Measurements from ENCODE around the gene KIF13A.
"Not testable (repeated sequence)": the region's sequence is repeated elsewhere in the genome, so short reads cannot be mapped to it uniquely, and the experiment has no call there.

Gene KIF13A

GRCh38 chr6:17836293-17836692 is 151.1 kb downstream of the KIF13A start:
- DNase-seq (ENCODE audit: low spot score in 2 of 2), result no peak
- Histone ChIP-seq H3K36me3 (replicated peaks) (peaks cover 3% of the 10 kb centered on the region; the same call in 1 of the 2 replicates), H3K27me3 (ENCODE audit: low read depth) (no peaks in the 10 kb centered on the region), H3K4me1 (peaks cover 24% of the 10 kb centered on the region), H3K9me3 (no peaks in the 10 kb centered on the region), H3K4me3 (no peak overlapping the region)
- in situ Hi-C loops (cut with MboI; ENCODE audit: low sequenced_read_pairs), result no loop called here

- Histone ChIP-seq H3K36me3 (replicated peaks) (peaks cover 8% of the 10 kb centered on the region; the same call in 1 of the 2 replicates), H3K4me1 (peaks cover 24% of the 10 kb centered on the region), H3K27me3 (ENCODE audit: low read depth) (no peaks in the 10 kb centered on the region), H3K4me3 (no peak overlapping the region), H3K9me3 (no peaks in the 10 kb centered on the region)
- no peak for DNase-seq (ENCODE audit: low spot score in 2 of 2)
- in situ Hi-C loops (cut with MboI; ENCODE audit: low sequenced_read_pairs), result no loop called here
These were observed 151.7 kb downstream of the KIF13A start for GRCh38 chr6:17835784-17836183.

- in situ Hi-C loops (cut with MboI; ENCODE audit: low sequenced_read_pairs), result no loop called here
- Histone ChIP-seq H3K36me3 (replicated peaks) (peaks cover 19% of the 10 kb centered on the region), H3K9me3 (no peaks in the 10 kb centered on the region), H3K27me3 (ENCODE audit: low read depth) (no peaks in the 10 kb centered on the region), H3K4me1 (0 out of 2 replicates have a peak, but pooled peaks cover 3% of the 10 kb centered on the region), H3K4me3 (no peak overlapping the region)
- no peak for DNase-seq (ENCODE audit: low spot score in 2 of 2)
These were observed 156.3 kb downstream of the KIF13A start for GRCh38 chr6:17831135-17831534.

GRCh38 chr6:17829905-17830304 is 157.5 kb downstream of the KIF13A start:
- in situ Hi-C loops (cut with MboI; ENCODE audit: low sequenced_read_pairs), result no loop called here
- no peaks in the 10 kb centered on the region for H3K4me1 ChIP-seq
- no peak overlapping the region for H3K4me3 ChIP-seq
- no peak for DNase-seq (ENCODE audit: low spot score in 2 of 2)
- H3K27me3 ChIP-seq (ENCODE audit: low read depth), result no peaks in the 10 kb centered on the region
- H3K36me3 ChIP-seq (replicated peaks), result peaks cover 27% of the 10 kb centered on the region
- no peaks in the 10 kb centered on the region for H3K9me3 ChIP-seq

GRCh38 chr6:17828149-17828548 is 159.3 kb downstream of the KIF13A start:
- DNase-seq (ENCODE audit: low spot score in 2 of 2), result no peak
- Histone ChIP-seq H3K4me1 (no peaks in the 10 kb centered on the region), H3K27me3 (ENCODE audit: low read depth) (no peaks in the 10 kb centered on the region), H3K36me3 (replicated peaks) (peaks cover 28% of the 10 kb centered on the region), H3K9me3 (no peaks in the 10 kb centered on the region), H3K4me3 (no peak overlapping the region)
- in situ Hi-C loops (cut with MboI; ENCODE audit: low sequenced_read_pairs), result no loop called here

- in situ Hi-C loops (cut with MboI; ENCODE audit: low sequenced_read_pairs), result no loop called here
These were observed 161.1 kb downstream of the KIF13A start for GRCh38 chr6:17826301-17826700.

GRCh38 chr6:17820055-17820454 is 167.4 kb downstream of the KIF13A start:
- Histone ChIP-seq H3K27me3 (ENCODE audit: low read depth) (no peaks in the 10 kb centered on the region), H3K4me1 (no peaks in the 10 kb centered on the region), H3K4me3 (no peak overlapping the region), H3K36me3 (replicated peaks) (peaks cover 3% of the 10 kb centered on the region), H3K9me3 (no peaks in the 10 kb centered on the region)
- in situ Hi-C loops (cut with MboI; ENCODE audit: low sequenced_read_pairs), result loop anchor here (25.0 kb wide), 1 partner anchor 233 kb away; no protein-coding TSS in a partner anchor
- DNase-seq (ENCODE audit: low spot score in 2 of 2), result no peak

More at GRCh38 chr6:17826301-17826700, 161.1 kb downstream of the KIF13A start:
- no peak overlapping the region for H3K4me3 ChIP-seq
- H3K9me3 ChIP-seq, result no peaks in the 10 kb centered on the region
- peaks cover 28% of the 10 kb centered on the region for H3K36me3 ChIP-seq (replicated peaks)
- no peaks in the 10 kb centered on the region for H3K27me3 ChIP-seq (ENCODE audit: low read depth)
- DNase-seq (ENCODE audit: low spot score in 2 of 2), result no peak
- no peaks in the 10 kb centered on the region for H3K4me1 ChIP-seq

GRCh38 chr6:17817763-17818162 is 169.7 kb downstream of the KIF13A start:
- Histone ChIP-seq H3K36me3 (replicated peaks) (no peaks in the 10 kb centered on the region; the same call in 1 of the 2 replicates), H3K9me3 (no peaks in the 10 kb centered on the region), H3K4me1 (no peaks in the 10 kb centered on the region), H3K4me3 (no peak overlapping the region), H3K27me3 (ENCODE audit: low read depth) (no peaks in the 10 kb centered on the region)
- DNase-seq (ENCODE audit: low spot score in 2 of 2), result no peak
- in situ Hi-C loops (cut with MboI; ENCODE audit: low sequenced_read_pairs), result loop anchor here (10.0 to 25.0 kb wide), 2 partner anchors 230 to 663 kb away; no protein-coding TSS in a partner anchor

- Histone ChIP-seq H3K27me3 (ENCODE audit: low read depth) (no peaks in the 10 kb centered on the region), H3K4me3 (no peak overlapping the region), H3K9me3 (no peaks in the 10 kb centered on the region), H3K4me1 (no peaks in the 10 kb centered on the region), H3K36me3 (replicated peaks) (no peaks in the 10 kb centered on the region; the same call in 1 of the 2 replicates)
- in situ Hi-C loops (cut with MboI; ENCODE audit: low sequenced_read_pairs), result loop anchor here (10.0 to 25.0 kb wide), 2 partner anchors 230 to 662 kb away; no protein-coding TSS in a partner anchor
- DNase-seq (ENCODE audit: low spot score in 2 of 2), result no peak
These were observed 170.4 kb downstream of the KIF13A start for GRCh38 chr6:17816921-17817611.

- Histone ChIP-seq H3K36me3 (replicated peaks) (no peaks in the 10 kb centered on the region), H3K4me1 (no peaks in the 10 kb centered on the region), H3K27me3 (ENCODE audit: low read depth) (no peaks in the 10 kb centered on the region), H3K4me3 (no peak overlapping the region), H3K9me3 (no peaks in the 10 kb centered on the region)
- in situ Hi-C loops (cut with MboI; ENCODE audit: low sequenced_read_pairs), result loop anchor here (10.0 to 25.0 kb wide), 2 partner anchors 226 to 659 kb away; no protein-coding TSS in a partner anchor
- no peak for DNase-seq (ENCODE audit: low spot score in 2 of 2)
These were observed 173.9 kb downstream of the KIF13A start for GRCh38 chr6:17813542-17813941.

GRCh38 chr6:17812311-17812710 is 175.1 kb downstream of the KIF13A start:
- H3K4me3 ChIP-seq, result no peak overlapping the region
- H3K27me3 ChIP-seq (ENCODE audit: low read depth), result no peaks in the 10 kb centered on the region
- DNase-seq (ENCODE audit: low spot score in 2 of 2), result no peak
- no peaks in the 10 kb centered on the region; the same call in 1 of the 2 replicates for H3K36me3 ChIP-seq (replicated peaks)
- H3K4me1 ChIP-seq, result no peaks in the 10 kb centered on the region
- in situ Hi-C loops (cut with MboI; ENCODE audit: low sequenced_read_pairs), result loop anchor here (10.0 to 25.0 kb wide), 2 partner anchors 225 to 658 kb away; no protein-coding TSS in a partner anchor
- no peaks in the 10 kb centered on the region for H3K9me3 ChIP-seq

GRCh38 chr6:17808609-17809008 is 178.8 kb downstream of the KIF13A start:
- no peaks in the 10 kb centered on the region for H3K27me3 ChIP-seq (ENCODE audit: low read depth)
- no peaks in the 10 kb centered on the region for H3K9me3 ChIP-seq
- in situ Hi-C loops (cut with MboI; ENCODE audit: low sequenced_read_pairs), result loop anchor here (25.0 kb wide), 1 partner anchor 221 kb away; no protein-coding TSS in a partner anchor
- no peak overlapping the region for H3K4me3 ChIP-seq
- no peak for DNase-seq (ENCODE audit: low spot score in 2 of 2)
- H3K4me1 ChIP-seq, result no peaks in the 10 kb centered on the region
- no peaks in the 10 kb centered on the region; the same call in 1 of the 2 replicates for H3K36me3 ChIP-seq (replicated peaks)

- in situ Hi-C loops (cut with MboI; ENCODE audit: low sequenced_read_pairs), result loop anchor here (25.0 kb wide), 1 partner anchor 220 kb away; no protein-coding TSS in a partner anchor
- H3K36me3 ChIP-seq (replicated peaks); H3K4me1 ChIP-seq; DNase-seq (ENCODE audit: low spot score in 2 of 2); H3K4me3 ChIP-seq; H3K9me3 ChIP-seq; H3K27me3 ChIP-seq (ENCODE audit: low read depth): not testable (repeated sequence)
These were observed 180.0 kb downstream of the KIF13A start for GRCh38 chr6:17807431-17807830.

GRCh38 chr6:17803409-17803808 is 184.0 kb downstream of the KIF13A start:
- no peak for DNase-seq (ENCODE audit: low spot score in 2 of 2)
- in situ Hi-C loops (cut with MboI; ENCODE audit: low sequenced_read_pairs), result loop anchor here (25.0 kb wide), 1 partner anchor 216 kb away; no protein-coding TSS in a partner anchor
- H3K4me3 ChIP-seq, result no peak overlapping the region
- H3K36me3 ChIP-seq (replicated peaks), result peaks cover 8% of the 10 kb centered on the region
- H3K4me1 ChIP-seq, result no peaks in the 10 kb centered on the region
- no peaks in the 10 kb centered on the region for H3K27me3 ChIP-seq (ENCODE audit: low read depth)
- no peaks in the 10 kb centered on the region for H3K9me3 ChIP-seq

Measured in HAP-1 (cell line).